Measurements from ENCODE around the gene GRAMD1B. TPM values are rescaled to one million over a fixed set of nuclear protein-coding genes. Genes with fewer than 3 reads are reported as not detected.

Gene GRAMD1B
- total and polyA plus RNA-seq, 2 donors (not counting 1 experiment from before 2014, with no cell fraction given): 0.58 to 11.6 TPM

DNA sequence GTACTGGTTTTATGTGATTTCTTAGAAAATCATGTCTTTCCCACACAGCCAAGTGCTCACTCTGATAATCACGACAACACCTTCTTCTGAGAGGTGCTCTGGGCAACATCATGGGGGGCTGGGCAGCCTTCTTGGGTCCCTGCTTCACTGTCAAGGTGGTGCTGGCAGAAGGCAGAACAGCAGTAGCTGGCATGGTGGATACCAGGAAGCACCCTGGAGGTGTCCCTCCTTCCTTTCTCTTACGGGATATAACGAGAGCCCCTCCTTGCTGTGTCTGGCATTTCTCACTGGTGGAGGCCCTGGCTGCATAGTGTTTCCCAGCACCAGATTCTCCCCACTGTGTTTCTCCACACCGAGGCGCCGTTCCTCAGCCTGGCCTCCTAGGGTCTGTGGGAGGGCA lies 163.5 kb downstream of the GRAMD1B start:
- 100% methylated on average over 1 of the region's 6 CpGs for WGBS (ENCODE audit: insufficient coverage)
- Histone ChIP-seq H3K4me3 (ENCODE audit: control extremely low read depth in 1 of 5, extremely low read depth in 1 of 5, insufficient read depth in 1 of 5, low read depth in 2 of 5, low read length in 4 of 5) (no peak overlapping the region), H4K20me1 (ENCODE audit: control insufficient read depth, insufficient read depth, low read length, poor library complexity, severe bottlenecking) (no peaks in the 10 kb centered on the region), H3K36me3 (replicated peaks in 1 of 2; ENCODE audit: control extremely low read depth in 1 of 2, control insufficient read depth in 1 of 2, extremely low read depth in 1 of 2, insufficient read depth in 2 of 2, low read length in 1 of 2) (no peaks in the 10 kb centered on the region), H3K79me2 (ENCODE audit: control insufficient read depth, insufficient read depth, low read length) (no peaks in the 10 kb centered on the region), H3K27me3 (replicated peaks in 1 of 4; ENCODE audit: control extremely low read depth in 1 of 4, control insufficient read depth in 3 of 4, insufficient read depth in 4 of 4, low read length in 3 of 4) (no peaks in the 10 kb centered on the region), H3K9me3 (ENCODE audit: control extremely low read depth in 1 of 3, control insufficient read depth in 2 of 3, insufficient read depth in 1 of 3, low read length in 2 of 3) (no peaks in the 10 kb centered on the region), H3K9ac (ENCODE audit: low read length) (no peak overlapping the region), H3K4me2 (replicated peaks; ENCODE audit: low read depth, low read length, poor library complexity, severe bottlenecking) (no peak overlapping the region), H3K27ac (ENCODE audit: low read length in 2 of 2) (no peak overlapping the region), H3K4me1 (ENCODE audit: control insufficient read depth in 2 of 2, insufficient read depth in 2 of 2, low read length in 2 of 2) (no peaks in the 10 kb centered on the region), H2AFZ (ENCODE audit: insufficient read depth, low read depth, low read length, poor library complexity, severe bottlenecking) (no peak overlapping the region)
- Mint-ChIP-seq H3K4me1 (no peaks in the 10 kb centered on the region), H3K4me3 (no peak overlapping the region), H3K9me3 (ENCODE audit: insufficient read depth) (no peaks in the 10 kb centered on the region), H3K27ac (no peak overlapping the region), H3K27me3 (no peaks in the 10 kb centered on the region)
- ATAC-seq (ENCODE audit: low read depth) (no peak), DNase-seq (no peak)
- TF ChIP-seq, protein P1, sequence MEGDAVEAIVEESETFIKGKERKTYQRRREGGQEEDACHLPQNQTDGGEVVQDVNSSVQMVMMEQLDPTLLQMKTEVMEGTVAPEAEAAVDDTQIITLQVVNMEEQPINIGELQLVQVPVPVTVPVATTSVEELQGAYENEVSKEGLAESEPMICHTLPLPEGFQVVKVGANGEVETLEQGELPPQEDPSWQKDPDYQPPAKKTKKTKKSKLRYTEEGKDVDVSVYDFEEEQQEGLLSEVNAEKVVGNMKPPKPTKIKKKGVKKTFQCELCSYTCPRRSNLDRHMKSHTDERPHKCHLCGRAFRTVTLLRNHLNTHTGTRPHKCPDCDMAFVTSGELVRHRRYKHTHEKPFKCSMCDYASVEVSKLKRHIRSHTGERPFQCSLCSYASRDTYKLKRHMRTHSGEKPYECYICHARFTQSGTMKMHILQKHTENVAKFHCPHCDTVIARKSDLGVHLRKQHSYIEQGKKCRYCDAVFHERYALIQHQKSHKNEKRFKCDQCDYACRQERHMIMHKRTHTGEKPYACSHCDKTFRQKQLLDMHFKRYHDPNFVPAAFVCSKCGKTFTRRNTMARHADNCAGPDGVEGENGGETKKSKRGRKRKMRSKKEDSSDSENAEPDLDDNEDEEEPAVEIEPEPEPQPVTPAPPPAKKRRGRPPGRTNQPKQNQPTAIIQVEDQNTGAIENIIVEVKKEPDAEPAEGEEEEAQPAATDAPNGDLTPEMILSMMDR (IDR thresholded peaks at IDR 0.05): no peak
- TF ChIP-seq EZH2 (IDR thresholded peaks at IDR 0.05; ENCODE audit: borderline replicate concordance, insufficient read depth, low read depth, low read length, poor library complexity, severe bottlenecking): no peak
- ChIA-PET POLR2A (no interaction called here), CTCF (no interaction called here)
- intact Hi-C loops (cut with micrococcal nuclease): no loop called here

DNA sequence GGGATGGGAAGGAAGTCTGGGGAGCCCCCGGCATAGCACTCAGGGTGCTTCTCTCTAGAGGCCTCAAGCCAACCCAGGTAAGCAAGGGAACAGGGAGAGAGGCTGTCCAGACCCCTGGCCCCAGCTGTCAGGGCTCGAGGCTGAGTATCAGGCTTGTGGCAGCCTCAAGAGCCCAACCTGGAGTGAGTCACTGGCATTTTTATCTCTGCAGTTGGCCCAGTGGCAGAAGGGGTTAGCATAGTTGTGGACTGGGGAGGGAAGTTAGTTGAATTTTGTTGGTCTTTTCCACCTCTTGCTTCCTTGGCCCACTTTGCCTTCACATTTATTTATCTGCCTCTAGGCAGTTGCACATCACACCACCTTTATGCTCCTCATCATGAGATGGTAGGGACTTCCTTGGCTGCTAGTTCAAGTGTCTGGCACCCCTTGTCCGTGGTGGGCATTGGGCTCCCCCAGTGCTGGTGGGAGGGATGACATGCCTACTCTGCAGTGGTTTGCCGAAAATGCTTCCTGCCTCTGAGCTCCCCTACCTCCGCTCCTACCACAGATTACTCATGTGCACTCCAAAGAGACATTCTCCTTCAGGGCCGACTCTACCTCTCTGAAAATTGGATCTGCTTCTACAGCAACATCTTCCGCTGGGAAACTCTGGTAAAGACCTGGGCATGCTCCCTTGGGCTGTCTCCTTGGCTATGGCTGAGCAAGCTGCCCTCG lies 164.3 kb downstream of the GRAMD1B start:
- no peaks in the 10 kb centered on the region for H3K9me3 Mint-ChIP-seq (ENCODE audit: insufficient read depth)
- no peaks in the 10 kb centered on the region for H3K27me3 ChIP-seq (replicated peaks in 1 of 4; ENCODE audit: control extremely low read depth in 1 of 4, control insufficient read depth in 3 of 4, insufficient read depth in 4 of 4, low read length in 3 of 4)
- no peak overlapping the region for H3K4me3 ChIP-seq (ENCODE audit: control extremely low read depth in 1 of 5, extremely low read depth in 1 of 5, insufficient read depth in 1 of 5, low read depth in 2 of 5, low read length in 4 of 5)
- no peak overlapping the region for H3K27ac ChIP-seq (ENCODE audit: low read length in 2 of 2)
- ChIA-PET CTCF (no interaction called here), POLR2A (no interaction called here)
- H2AFZ ChIP-seq (ENCODE audit: insufficient read depth, low read depth, low read length, poor library complexity, severe bottlenecking): no peak overlapping the region
- H3K4me1 ChIP-seq (ENCODE audit: control insufficient read depth in 2 of 2, insufficient read depth in 2 of 2, low read length in 2 of 2): no peaks in the 10 kb centered on the region
- no peak overlapping the region for H3K27ac Mint-ChIP-seq
- no peaks in the 10 kb centered on the region for H3K9me3 ChIP-seq (ENCODE audit: control extremely low read depth in 1 of 3, control insufficient read depth in 2 of 3, insufficient read depth in 1 of 3, low read length in 2 of 3)
- no peak overlapping the region for H3K9ac ChIP-seq (ENCODE audit: low read length)
- WGBS (ENCODE audit: insufficient coverage): over 99% methylated on average over 7 of the region's 8 CpGs
- no peaks in the 10 kb centered on the region for H3K4me1 Mint-ChIP-seq
- no peak overlapping the region for H3K4me3 Mint-ChIP-seq
- no peaks in the 10 kb centered on the region for H4K20me1 ChIP-seq (ENCODE audit: control insufficient read depth, insufficient read depth, low read length, poor library complexity, severe bottlenecking)
- no peaks in the 10 kb centered on the region for H3K36me3 ChIP-seq (replicated peaks in 1 of 2; ENCODE audit: control extremely low read depth in 1 of 2, control insufficient read depth in 1 of 2, extremely low read depth in 1 of 2, insufficient read depth in 2 of 2, low read length in 1 of 2)
- H3K4me2 ChIP-seq (replicated peaks; ENCODE audit: low read depth, low read length, poor library complexity, severe bottlenecking): no peak overlapping the region
- TF ChIP-seq, protein P1 (IDR thresholded peaks at IDR 0.05): no peak
- no peak for TF ChIP-seq EZH2 (IDR thresholded peaks at IDR 0.05; ENCODE audit: borderline replicate concordance, insufficient read depth, low read depth, low read length, poor library complexity, severe bottlenecking)
- H3K79me2 ChIP-seq (ENCODE audit: control insufficient read depth, insufficient read depth, low read length): no peaks in the 10 kb centered on the region
- ATAC-seq (ENCODE audit: low read depth): no peak
- DNase-seq: no peak
- no peaks in the 10 kb centered on the region for H3K27me3 Mint-ChIP-seq
- intact Hi-C loops (cut with micrococcal nuclease): no loop called here
